ENCODE measurements around the gene TAF11. TPM values are rescaled to one million over a fixed set of nuclear protein-coding genes. Genes with fewer than 3 reads are reported as not detected.
"Not testable (repeated sequence)": the region's sequence is repeated elsewhere in the genome, so short reads cannot be mapped to it uniquely, and the experiment has no call there.

The TAF11 gene
- polyA plus RNA-seq, 2 of the 4 experiments (the other 2 are of a cell fraction): 17.3 to 28.9 TPM

GRCh38 chr6:34888514-34888856 is 643 bp upstream of the TAF11 start:
- H3K4me3 ChIP-seq: peak overlapping the region; percentile 71
- H3K4me2 ChIP-seq: peak overlapping the region; percentile 87
- no peak for DNase-seq (ENCODE audit: low read depth in 1 of 2, low spot score in 1 of 2)
- H3K9me3 ChIP-seq: no peaks in the 10 kb centered on the region
- peaks cover 16% of the 10 kb centered on the region; the same call in 1 of the 3 replicates for H3K4me1 ChIP-seq
- TF ChIP-seq EP300 (IDR thresholded peaks at IDR 0.05) (no peak), NFE2L2 (conservative IDR thresholded peaks at IDR 0.05; ENCODE audit: low read length) (no peak), CEBPB (IDR thresholded peaks at IDR 0.05) (no peak), KDM5A (IDR thresholded peaks at IDR 0.05) (no peak), NR3C1 (IDR thresholded peaks at IDR 0.05) (no peak), SMC3 (IDR thresholded peaks at IDR 0.05) (no peak), CBX2 (IDR thresholded peaks at IDR 0.05; ENCODE audit: borderline replicate concordance, low read depth) (no peak), GATA3 (IDR thresholded peaks at IDR 0.05; ENCODE audit: borderline replicate concordance) (no peak), ZNF302 (CRISPR knock-in tag; IDR thresholded peaks at IDR 0.05) (no peak), MAX (IDR thresholded peaks at IDR 0.05) (no peak), REST (IDR thresholded peaks at IDR 0.05) (no peak), FOSB (CRISPR knock-in tag; IDR thresholded peaks at IDR 0.05) (no peak)
- H3K27ac ChIP-seq: peak overlapping the region; percentile 73 to 92
- ChIA-PET POLR2A (interaction anchor here (0.7 to 1.5 kb wide), 5 partner anchors 9 to 371 kb away, joined by 3 to 6 read pairs (median 4); partner anchors contain the start of genes BLTP3A, SNRPC and ZNF76), CTCF (interaction anchor here (1.2 to 1.5 kb wide), 2 partner anchors 97 to 288 kb away, joined by 3 read pairs; partner anchors contain the start of gene BLTP3A)
- no peak for FAIRE-seq
- ATAC-seq: no peak
- 2% methylated on average over 5 of the region's 5 CpGs for WGBS (ENCODE audit: missing lambda C conversion rate)

GRCh38 chr6:34885837-34886236 is 2.0 kb downstream of the TAF11 start:
- FAIRE-seq; H3K4me3 ChIP-seq; POLR2A ChIA-PET; DNase-seq (ENCODE audit: low read depth in 1 of 2, low spot score in 1 of 2); H3K27ac ChIP-seq; ATAC-seq; H3K9me3 ChIP-seq: not testable (repeated sequence)
- Histone ChIP-seq H3K4me2 (peak overlapping the region; percentile 78; the same call in 2 of the 3 replicates), H3K4me1 (peaks cover 16% of the 10 kb centered on the region; the same call in 1 of the 3 replicates)
- WGBS (ENCODE audit: missing lambda C conversion rate): 86% methylated on average over 15 of the region's 15 CpGs
- CTCF ChIA-PET: interaction anchor here (0.5 to 0.9 kb wide), 3 partner anchors 18 to 1517 kb away, joined by 4 to 6 read pairs (median 5); no protein-coding TSS in a partner anchor

DNA sequence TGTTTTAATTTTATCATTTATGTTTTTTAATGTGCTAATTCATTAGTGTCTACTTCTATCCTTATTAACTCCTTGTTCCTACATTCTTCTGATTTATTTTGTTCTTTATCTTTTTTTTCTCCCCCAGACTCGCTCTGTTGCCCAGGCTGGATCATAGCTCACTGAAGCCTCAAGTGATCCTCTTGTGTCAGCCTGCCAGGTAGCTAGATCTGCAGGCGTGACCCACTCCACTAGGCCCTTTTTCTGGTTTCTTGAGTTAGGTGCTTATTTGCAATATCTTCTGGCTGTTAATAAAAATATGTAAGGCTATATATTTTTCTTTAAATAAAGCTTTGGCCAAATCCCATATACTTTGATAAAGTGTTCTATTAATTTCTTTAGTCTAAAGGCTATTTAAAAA is 2.8 kb downstream of the TAF11 start:
- POLR2A ChIA-PET: no interaction called here
- H3K4me3 ChIP-seq: no peak overlapping the region
- no peak for FAIRE-seq
- CTCF ChIA-PET: no interaction called here
- H3K27ac ChIP-seq: no peak overlapping the region
- ATAC-seq: no peak
- no peak for DNase-seq (ENCODE audit: low read depth in 1 of 2, low spot score in 1 of 2)
- no peaks in the 10 kb centered on the region for H3K9me3 ChIP-seq
- H3K4me1 ChIP-seq: peaks cover 10% of the 10 kb centered on the region; the same call in 1 of the 3 replicates
- TF ChIP-seq MAX (IDR thresholded peaks at IDR 0.05) (no peak), RNF2 (IDR thresholded peaks at IDR 0.05; ENCODE audit: borderline replicate concordance, low read depth) (no peak), CHD2 (IDR thresholded peaks at IDR 0.05; ENCODE audit: low read length, partially characterized antibody) (no peak), HDAC2 (IDR thresholded peaks at IDR 0.05) (no peak), CBX2 (IDR thresholded peaks at IDR 0.05; ENCODE audit: borderline replicate concordance, low read depth) (no peak), HEYL (CRISPR knock-in tag; IDR thresholded peaks at IDR 0.05) (no peak), KDM1A (IDR thresholded peaks at IDR 0.05; ENCODE audit: low read depth) (no peak), MAFK (IDR thresholded peaks at IDR 0.05; ENCODE audit: partially characterized antibody) (no peak), ZNF302 (CRISPR knock-in tag; IDR thresholded peaks at IDR 0.05) (no peak), ESRRA (IDR thresholded peaks at IDR 0.05; ENCODE audit: borderline replicate concordance, low read length) (no peak), RAD21 (conservative IDR thresholded peaks at IDR 0.05 in 1 of 2, IDR thresholded peaks at IDR 0.05 in 1 of 2) (no peak), ZC3H11A (IDR thresholded peaks at IDR 0.05) (no peak), FOXS1 (CRISPR knock-in tag; IDR thresholded peaks at IDR 0.05) (no peak), SMC3 (IDR thresholded peaks at IDR 0.05) (no peak), HOXA7 (CRISPR knock-in tag; IDR thresholded peaks at IDR 0.05) (no peak), ATOH8 (CRISPR knock-in tag; IDR thresholded peaks at IDR 0.05; ENCODE audit: low read depth) (no peak), EHF (CRISPR knock-in tag; IDR thresholded peaks at IDR 0.05) (no peak), NPAS2 (CRISPR knock-in tag; IDR thresholded peaks at IDR 0.05; ENCODE audit: borderline replicate concordance) (no peak), RARB (CRISPR knock-in tag; IDR thresholded peaks at IDR 0.05) (no peak)
- TF ChIP-seq, protein P1, sequence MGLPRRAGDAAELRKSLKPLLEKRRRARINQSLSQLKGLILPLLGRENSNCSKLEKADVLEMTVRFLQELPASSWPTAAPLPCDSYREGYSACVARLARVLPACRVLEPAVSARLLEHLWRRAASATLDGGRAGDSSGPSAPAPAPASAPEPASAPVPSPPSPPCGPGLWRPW (IDR thresholded peaks at IDR 0.05): no peak
- WGBS (ENCODE audit: missing lambda C conversion rate): 92% methylated on average over 2 of the region's 2 CpGs
- H3K4me2 ChIP-seq: no peak overlapping the region

DNA sequence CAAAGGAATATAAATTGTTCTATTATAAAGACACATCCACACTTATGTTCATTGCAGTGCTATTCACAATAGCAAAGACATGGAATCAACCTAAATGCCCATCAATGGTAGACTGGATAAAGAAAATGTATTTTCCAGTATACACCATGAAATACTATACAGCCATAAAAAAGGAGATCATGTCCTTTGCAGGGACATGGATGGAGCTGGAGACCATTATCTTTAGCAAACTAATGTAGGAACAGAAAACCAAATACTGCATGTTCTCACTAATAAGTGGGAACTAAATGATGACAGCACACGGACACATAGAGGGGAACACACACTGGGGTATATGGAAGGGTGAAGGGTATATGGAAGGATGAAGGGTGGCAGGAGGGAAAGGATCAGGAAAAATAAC is 3.8 kb downstream of the TAF11 start:
- H3K27ac ChIP-seq; CTCF ChIA-PET; H3K9me3 ChIP-seq; FAIRE-seq; H3K4me3 ChIP-seq; DNase-seq (ENCODE audit: low read depth in 1 of 2, low spot score in 1 of 2); H3K4me2 ChIP-seq; POLR2A ChIA-PET; ATAC-seq: not testable (repeated sequence)
- H3K4me1 ChIP-seq: peaks cover 10% of the 10 kb centered on the region; the same call in 1 of the 3 replicates
- WGBS (ENCODE audit: missing lambda C conversion rate): 100% methylated on average over 1 of the region's 1 CpG

Measured in A549 (cell line).